NB4 (cell line): ENCODE results near the gene UST.
A peak's percentile ranks its signal among the peaks of the same experiment; 100 is the strongest.
"Not testable (repeated sequence)": the region's sequence is repeated elsewhere in the genome, so short reads cannot be mapped to it uniquely, and the experiment has no call there.

Experiments
- DNase-seq: peaks from one replicate; pipeline ENCODE4 v3.0.0; 2010; ENCODE audit warnings: low read depth
- H3K4me3 ChIP-seq: one replicate; pipeline ENCODE4 v1.5.1; 2011; ENCODE audit warnings: mild to moderate bottlenecking, low read depth, low read length, moderate library complexity
- CTCF ChIP-seq: IDR thresholded peaks from one replicate; pipeline ENCODE4 v1.5.1; 2012; ENCODE audit warnings: low read depth, low read length
- MAX ChIP-seq: IDR thresholded peaks from 2 replicates; pipeline ENCODE4 v1.6.1; 2011; ENCODE audit warnings: low read depth, low read length
- MYC ChIP-seq: IDR thresholded peaks from 2 replicates; pipeline ENCODE4 v1.6.1; 2011; ENCODE audit warnings: low read depth, low read length
- POLR2A ChIP-seq: IDR thresholded peaks from 2 replicates; pipeline ENCODE4 v1.6.1; 2011; ENCODE audit warnings: mild to moderate bottlenecking; ENCODE audit not compliant: insufficient read length; ENCODE audit errors: extremely low read depth

UST gene

GRCh38 chr6:148878683-148879082 is 131.9 kb downstream of the UST start:
- DNase-seq, result peak; percentile 15
- TF ChIP-seq POLR2A (no peak), MAX (no peak), CTCF (no peak), MYC (no peak)
- H3K4me3 ChIP-seq, result no peak overlapping the region

- not testable (repeated sequence) for DNase-seq
Observed at GRCh38 chr6:148880742-148881141, 133.9 kb downstream of the UST start.

GRCh38 chr6:148881593-148882311 is 134.9 kb downstream of the UST start:
- H3K4me3 ChIP-seq, result no peak overlapping the region
- no peak for TF ChIP-seq MYC
- TF ChIP-seq MAX, result no peak
- no peak for TF ChIP-seq CTCF
- TF ChIP-seq POLR2A, result no peak
- no peak for DNase-seq

More at GRCh38 chr6:148880742-148881141, 133.9 kb downstream of the UST start:
- H3K4me3 ChIP-seq, result not testable (repeated sequence)

- H3K4me3 ChIP-seq, result no peak overlapping the region
- DNase-seq, result no peak
- no peak for TF ChIP-seq MAX
- no peak for TF ChIP-seq POLR2A
- TF ChIP-seq MYC, result no peak
- TF ChIP-seq CTCF, result no peak
Observed at GRCh38 chr6:148883270-148883669, 136.4 kb downstream of the UST start.

GRCh38 chr6:148884461-148884860 is 137.6 kb downstream of the UST start:
- H3K4me3 ChIP-seq, result no peak overlapping the region
- DNase-seq, result no peak
- no peak for TF ChIP-seq POLR2A
- no peak for TF ChIP-seq CTCF
- no peak for TF ChIP-seq MAX
- TF ChIP-seq MYC, result no peak

GRCh38 chr6:148885136-148885865 is 138.5 kb downstream of the UST start:
- DNase-seq, result no peak
- no peak overlapping the region for H3K4me3 ChIP-seq
- TF ChIP-seq MAX (no peak), CTCF (no peak)
